ENCODE data around the gene RNF6.

RNF6 gene

GRCh38 chr13:26227166-26227971 is 5.3 kb upstream of the RNF6 start:
- TF ChIP-seq CTCF (IDR thresholded peaks at IDR 0.05; ENCODE audit: low read depth, low read length, missing control alignments) = no peak
- DNase-seq (ENCODE audit: extremely low read depth, low read depth) = no peak
- no peak overlapping the region for H3K4me3 ChIP-seq (replicated peaks; ENCODE audit: low read depth, low read length)

GRCh38 chr13:26225896-26226617 is 3.9 kb upstream of the RNF6 start:
- H3K4me3 ChIP-seq (replicated peaks; ENCODE audit: low read depth, low read length) = no peak overlapping the region
- DNase-seq (ENCODE audit: extremely low read depth, low read depth) = no peak
- TF ChIP-seq CTCF (IDR thresholded peaks at IDR 0.05; ENCODE audit: low read depth, low read length, missing control alignments) = no peak

GRCh38 chr13:26222520-26223046 is 469 bp upstream of the RNF6 start:
- H3K4me3 ChIP-seq (replicated peaks; ENCODE audit: low read depth, low read length) = peak overlapping the region; percentile 85
- no peak for TF ChIP-seq CTCF (IDR thresholded peaks at IDR 0.05; ENCODE audit: low read depth, low read length, missing control alignments)
- DNase-seq (ENCODE audit: extremely low read depth, low read depth) = no peak

- no peak for DNase-seq (ENCODE audit: extremely low read depth, low read depth)
- peak overlapping the region; percentile 85 for H3K4me3 ChIP-seq (replicated peaks; ENCODE audit: low read depth, low read length)
- TF ChIP-seq CTCF (IDR thresholded peaks at IDR 0.05; ENCODE audit: low read depth, low read length, missing control alignments) = no peak
These were observed 754 bp downstream of the RNF6 start for GRCh38 chr13:26221399-26221720.

GRCh38 chr13:26220575-26220974 is 1.5 kb downstream of the RNF6 start:
- no peak for TF ChIP-seq CTCF (IDR thresholded peaks at IDR 0.05; ENCODE audit: low read depth, low read length, missing control alignments)
- H3K4me3 ChIP-seq (replicated peaks; ENCODE audit: low read depth, low read length) = peak overlapping the region; percentile 85
- no peak for DNase-seq (ENCODE audit: extremely low read depth, low read depth)

- no peak overlapping the region for H3K4me3 ChIP-seq (replicated peaks; ENCODE audit: low read depth, low read length)
- TF ChIP-seq CTCF (IDR thresholded peaks at IDR 0.05; ENCODE audit: low read depth, low read length, missing control alignments) = no peak
- DNase-seq (ENCODE audit: extremely low read depth, low read depth) = no peak
These were observed 2.4 kb downstream of the RNF6 start for GRCh38 chr13:26219726-26220125.

Measured in HFF-Myc (cell line).